Measurements from ENCODE around the gene DDX39B.

Gene DDX39B

GRCh38 chr6:31546958-31547726, 5.3 kb upstream of the DDX39B start, which contains the start of gene NFKBIL1:
NFKBIL1 (plus strand) TSS chr6:31547608; CDS start chr6:31547695, 87 bp downstream.
- peak; percentile 47 to 79 (median 69) for DNase-seq

- DNase-seq: peak; percentile 57 to 74 (median 58)
Measured at GRCh38 chr6:31546339-31546957, 4.6 kb upstream of the DDX39B start, which contains the start of gene ATP6V1G2. ATP6V1G2 (minus strand) TSS chr6:31546608; CDS start chr6:31546559, 49 bp downstream.

GRCh38 chr6:31545291-31545690, 3.5 kb upstream of the DDX39B start:
- no peak for DNase-seq

GRCh38 chr6:31544676-31545075, 2.9 kb upstream of the DDX39B start:
- DNase-seq: no peak

GRCh38 chr6:31543639-31544038, 1.8 kb upstream of the DDX39B start:
- no peak for DNase-seq

GRCh38 chr6:31541059-31541657, 645 bp downstream of the DDX39B start:
- peak in 2 of 4 experiments; percentile 46 to 57 for DNase-seq

- DNase-seq: no peak
Measured at GRCh38 chr6:31540640-31541039, 1.2 kb downstream of the DDX39B start.

GRCh38 chr6:31538805-31539400, 2.9 kb downstream of the DDX39B start:
- no peak for DNase-seq

- no peak for DNase-seq
Measured at GRCh38 chr6:31535538-31536324, 6.1 kb downstream of the DDX39B start.

GRCh38 chr6:31534521-31535040, 7.2 kb downstream of the DDX39B start:
- DNase-seq: no peak

GRCh38 chr6:31534011-31534410, 7.8 kb downstream of the DDX39B start:
- no peak for DNase-seq

GRCh38 chr6:31533455-31533841, 8.4 kb downstream of the DDX39B start:
- no peak for DNase-seq

GRCh38 chr6:31532644-31533454, 9.0 kb downstream of the DDX39B start:
- no peak for DNase-seq

GRCh38 chr6:31531771-31532643, 9.8 kb downstream of the DDX39B start:
- DNase-seq: no peak

- no peak for DNase-seq
Measured at GRCh38 chr6:31531162-31531561, 10.6 kb downstream of the DDX39B start.

- no peak for DNase-seq
Measured at GRCh38 chr6:31530659-31531058, 11.1 kb downstream of the DDX39B start.

- no peak for DNase-seq
Measured at GRCh38 chr6:31529329-31530150, 12.3 kb downstream of the DDX39B start.

GRCh38 chr6:31528821-31529328, 12.9 kb downstream of the DDX39B start, which contains the start of gene MCCD1:
MCCD1 (plus strand) TSS chr6:31528962; CDS start chr6:31529015, 53 bp downstream.
- DNase-seq: no peak

GRCh38 chr6:31528307-31528777, 13.5 kb downstream of the DDX39B start:
- no peak for DNase-seq

Data from activated naive CD4-positive, alpha-beta T cell (primary cell).